NCI-H460 (cell line): ENCODE measurements around the gene OPRM1. TPM values are rescaled to one million over a fixed set of nuclear protein-coding genes. Genes with fewer than 3 reads are reported as not detected.
"Not testable (repeated sequence)": the region's sequence is repeated elsewhere in the genome, so short reads cannot be mapped to it uniquely, and the experiment has no call there.

ENCODE experiments used
- DNase-seq: peaks from one replicate; pipeline ENCODE4 v3.0.0-alpha.2; 2016; ENCODE audit warnings: low read depth; ENCODE audit errors: extremely low read depth
- total RNA-seq: library from RNA; depleted of rRNA; stranded (reverse); fragments of >200 nt; shearing (Covaris generic); gene quantifications from 2 replicates; pipeline ENCODE4 v1.2.3, GENCODE V29; 2014

OPRM1 gene
- total RNA-seq, 1 experiment from 2014 or later = not detected

- not testable (repeated sequence) for DNase-seq
Observed at GRCh38 chr6:154201688-154202087, 162.6 kb downstream of the OPRM1 start.

- no peak for DNase-seq
Observed at GRCh38 chr6:154202339-154202738, 163.3 kb downstream of the OPRM1 start.

- no peak for DNase-seq
Observed at GRCh38 chr6:154202958-154203357, 163.9 kb downstream of the OPRM1 start.

- no peak for DNase-seq
Observed at GRCh38 chr6:154206141-154206540, 167.1 kb downstream of the OPRM1 start.

- DNase-seq = no peak
Observed at GRCh38 chr6:154206996-154207395, 168.0 kb downstream of the OPRM1 start.

GRCh38 chr6:154209555-154209954, 170.5 kb downstream of the OPRM1 start:
- no peak for DNase-seq

GRCh38 chr6:154210678-154211077, 171.6 kb downstream of the OPRM1 start:
- no peak for DNase-seq

- no peak for DNase-seq
Observed at GRCh38 chr6:154213782-154214181, 174.7 kb downstream of the OPRM1 start.

- DNase-seq = no peak
Observed at GRCh38 chr6:154218301-154218700, 179.3 kb downstream of the OPRM1 start.

GRCh38 chr6:154218787-154219186, 179.7 kb downstream of the OPRM1 start:
- no peak for DNase-seq

- DNase-seq = no peak
Observed at GRCh38 chr6:154219250-154219649, 180.2 kb downstream of the OPRM1 start.

- DNase-seq = no peak
Observed at GRCh38 chr6:154222716-154223115, 183.7 kb downstream of the OPRM1 start.

- DNase-seq = no peak
Observed at GRCh38 chr6:154223296-154223695, 184.3 kb downstream of the OPRM1 start.

GRCh38 chr6:154226461-154226860, 187.4 kb downstream of the OPRM1 start:
- DNase-seq = no peak

GRCh38 chr6:154227862-154228520, 189.0 kb downstream of the OPRM1 start:
- no peak for DNase-seq

- no peak for DNase-seq
Observed at GRCh38 chr6:154228521-154228905, 189.5 kb downstream of the OPRM1 start.

GRCh38 chr6:154229786-154230185, 190.7 kb downstream of the OPRM1 start:
- no peak for DNase-seq

- DNase-seq = no peak
Observed at GRCh38 chr6:154230393-154230792, 191.4 kb downstream of the OPRM1 start.

GRCh38 chr6:154230910-154231595, 192.0 kb downstream of the OPRM1 start:
- peak; percentile 11 for DNase-seq

- DNase-seq = no peak
Observed at GRCh38 chr6:154232013-154232910, 193.2 kb downstream of the OPRM1 start.

GRCh38 chr6:154233383-154233782, 194.3 kb downstream of the OPRM1 start:
- DNase-seq = no peak
